GM12874 (cell line): ENCODE results near the gene SNAPC4.

ENCODE experiments used
- CTCF ChIP-seq: IDR thresholded peaks from 2 replicates; pipeline ENCODE4 v1.5.1; 2011; ENCODE audit warnings: low read depth, mild to moderate bottlenecking, control low read depth, low read length, moderate library complexity; ENCODE audit not compliant: insufficient read depth

SNAPC4 gene

GRCh38 chr9:136410500-136411287 lies 10.7 kb upstream of the SNAPC4 start, which contains the start of the genes ENTR1 and PMPCA:
ENTR1 (minus strand) TSS chr9:136410614; CDS start chr9:136410397, 217 bp downstream.
PMPCA (plus strand) TSS chr9:136410658; CDS start chr9:136410669, 11 bp downstream.
- TF ChIP-seq CTCF, result no peak

- TF ChIP-seq CTCF, result no peak
These were observed 9.8 kb upstream of the SNAPC4 start for GRCh38 chr9:136409557-136410455.

GRCh38 chr9:136407911-136408310 lies 7.9 kb upstream of the SNAPC4 start:
- TF ChIP-seq CTCF, result no peak

GRCh38 chr9:136405481-136405880 lies 5.5 kb upstream of the SNAPC4 start:
- TF ChIP-seq CTCF, result no peak

GRCh38 chr9:136404801-136405136 lies 4.8 kb upstream of the SNAPC4 start:
- TF ChIP-seq CTCF, result no peak

- TF ChIP-seq CTCF, result no peak
These were observed 4.2 kb upstream of the SNAPC4 start for GRCh38 chr9:136403915-136404800.

GRCh38 chr9:136403538-136403914 lies 3.6 kb upstream of the SNAPC4 start:
- TF ChIP-seq CTCF, result no peak
